Measurements from ENCODE around the gene THNSL1.

- TF ChIP-seq CTCF (conservative IDR thresholded peaks at IDR 0.05; ENCODE audit: low read length) (no peak), EZH2phosphoT487 (IDR thresholded peaks at IDR 0.05; ENCODE audit: borderline replicate concordance, low read depth, low read length) (no peak)
These were observed 49.5 kb downstream of the THNSL1 start for GRCh38 chr10:25065761-25066476.

All from OCI-LY7 (cell line).